Osteoblast (primary cell): ENCODE measurements around the gene PFKP. TPM values are rescaled to one million over a fixed set of nuclear protein-coding genes. Genes with fewer than 3 reads are reported as not detected.

Source experiments
- DNase-seq: peaks from one replicate; pipeline ENCODE4 v3.0.0; 2011; ENCODE audit warnings: low spot score, mixed read lengths; ENCODE audit not compliant: insufficient read length; ENCODE audit errors: missing footprints
- H2AFZ ChIP-seq: 2 replicates; pipeline ENCODE4 v1.6.0; 2011; ENCODE audit warnings: mild to moderate bottlenecking, low read length
- H3K27ac ChIP-seq: 2 replicates; pipeline ENCODE4 v1.5.1; 2011; ENCODE audit warnings: mild to moderate bottlenecking, low read depth, low read length, moderate library complexity
- H3K27me3 ChIP-seq: 2 replicates; pipeline ENCODE4 v1.6.0; 2012; ENCODE audit warnings: mild to moderate bottlenecking, control low read depth, inconsistent platforms, low read length, moderate library complexity; ENCODE audit not compliant: insufficient read depth
- H3K36me3 ChIP-seq: 2 replicates; pipeline ENCODE4 v1.5.1; 2011; ENCODE audit warnings: mild to moderate bottlenecking, low read length, control low read depth, moderate library complexity; ENCODE audit not compliant: insufficient read depth
- H3K4me1 ChIP-seq: 2 replicates; pipeline ENCODE4 v1.5.1; 2011; ENCODE audit warnings: mild to moderate bottlenecking, low read length, control low read depth, moderate library complexity; ENCODE audit not compliant: insufficient read depth
- H3K4me2 ChIP-seq: 2 replicates; pipeline ENCODE4 v1.6.0; 2011; ENCODE audit warnings: mild to moderate bottlenecking, low read length; ENCODE audit not compliant: insufficient read depth
- H3K4me3 ChIP-seq: fragments of 200-600 bp; sonication (generic); 3 replicates; pipeline ENCODE4 v1.5.1; 2012; ENCODE audit warnings: mild to moderate bottlenecking, low read length, inconsistent platforms; ENCODE audit not compliant: insufficient read depth
- H3K79me2 ChIP-seq: 2 replicates; pipeline ENCODE4 v1.6.0; 2012; ENCODE audit warnings: mild to moderate bottlenecking, low read length, control low read depth, inconsistent platforms; ENCODE audit not compliant: insufficient read depth
- H3K9me3 ChIP-seq: 2 replicates; pipeline ENCODE4 v1.5.1; 2011; ENCODE audit warnings: low read depth, low read length, control low read depth
- H4K20me1 ChIP-seq: 2 replicates; pipeline ENCODE4 v1.6.0; 2012; ENCODE audit warnings: mild to moderate bottlenecking, low read length, control low read depth; ENCODE audit not compliant: insufficient read depth
- CTCF ChIP-seq: IDR thresholded peaks from 2 replicates; pipeline ENCODE4 v1.5.1; 2011; ENCODE audit warnings: mild to moderate bottlenecking, low read depth, low read length, moderate library complexity; ENCODE audit errors: extremely low read depth
- total RNA-seq: library from RNA; depleted of rRNA; stranded (reverse); fragments of >200 nt; gene quantifications from 2 replicates; pipeline ENCODE4 v1.2.3, GENCODE V29; 2012

Gene PFKP
- total RNA-seq, 1 donor: 80.0 TPM

DNA sequence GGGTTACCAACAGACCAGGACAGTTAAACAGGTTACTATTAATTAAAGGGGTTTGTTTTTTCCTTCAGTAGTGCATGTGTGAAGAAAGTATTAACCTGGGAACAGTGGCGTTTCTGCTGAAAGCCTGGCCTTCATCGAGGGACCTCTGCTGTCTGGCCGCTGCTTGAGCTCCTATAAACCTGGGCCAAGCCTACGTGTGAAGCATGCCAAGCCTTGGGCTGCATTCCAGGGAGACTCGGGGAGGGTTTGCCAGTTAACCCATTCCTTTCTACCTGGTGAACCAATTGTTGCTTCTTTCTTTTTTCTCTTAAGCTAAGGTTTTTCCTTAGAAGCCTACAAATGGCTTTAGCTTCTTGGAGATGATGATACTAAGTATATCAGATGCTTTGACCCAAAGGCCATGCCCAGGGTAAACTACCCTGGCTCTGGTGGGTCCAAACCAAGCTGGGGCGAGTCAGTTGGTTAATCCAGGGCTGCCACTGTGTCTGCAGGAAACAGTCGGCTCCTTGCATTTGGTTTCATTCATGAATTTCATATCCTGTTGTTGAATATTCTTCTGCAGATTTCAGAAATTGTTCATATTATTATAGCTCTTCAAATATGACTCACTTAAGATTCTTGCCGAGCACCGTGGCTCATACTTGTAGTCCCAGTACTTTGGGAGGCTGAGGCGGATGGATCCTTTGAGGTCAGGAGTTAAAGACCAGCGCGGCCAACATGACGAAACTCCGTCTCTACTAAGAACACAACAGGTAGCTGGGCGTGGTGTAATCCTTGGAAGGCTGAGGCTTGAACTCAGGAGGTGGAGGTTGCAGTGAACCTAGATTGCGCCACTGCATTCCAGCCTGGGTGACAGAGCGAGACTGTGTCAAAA is 23.8 kb downstream of the PFKP start:
- Histone ChIP-seq H3K4me1 (peaks cover 45% of the 10 kb centered on the region), H3K36me3 (peaks cover 3% of the 10 kb centered on the region)
- no peak for TF ChIP-seq CTCF

DNA sequence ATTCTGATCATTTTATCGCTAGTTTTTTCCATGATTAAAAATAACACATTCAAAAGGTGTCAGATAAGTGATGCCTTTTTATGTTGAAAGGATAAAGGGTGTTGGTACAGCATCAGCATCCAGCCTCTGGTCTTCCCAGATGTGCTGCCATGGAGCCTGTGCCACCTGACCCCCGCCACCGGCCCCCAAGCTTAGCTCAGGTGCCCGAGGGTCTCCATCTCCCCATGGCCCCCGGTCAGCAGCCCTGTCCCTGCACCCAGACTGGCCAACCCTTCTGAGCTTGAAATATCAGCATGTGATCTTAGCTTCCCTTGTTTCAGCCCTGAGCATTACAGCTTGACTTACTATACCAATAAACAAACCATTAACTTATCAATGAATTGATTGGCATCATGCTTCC is 24.6 kb downstream of the PFKP start:
- no peaks in the 10 kb centered on the region for H3K36me3 ChIP-seq
- peak overlapping the region; percentile 92 for H3K27ac ChIP-seq
- peak overlapping the region; percentile 83 for H3K4me2 ChIP-seq

More for the DNA sequence above, 23.8 kb downstream of the PFKP start:
- H2AFZ ChIP-seq: peak overlapping the region; percentile 65
- peak overlapping the region; percentile 92 for H3K27ac ChIP-seq
- no peaks in the 10 kb centered on the region for H4K20me1 ChIP-seq
- no peaks in the 10 kb centered on the region for H3K9me3 ChIP-seq
- peak overlapping the region; percentile 48 for H3K4me3 ChIP-seq
- H3K4me2 ChIP-seq: peak overlapping the region; percentile 83
- H3K79me2 ChIP-seq: peaks cover 66% of the 10 kb centered on the region
- DNase-seq: peak; percentile 86
- H3K27me3 ChIP-seq: no peaks in the 10 kb centered on the region

GRCh38 chr10:3093996-3094395 is 26.6 kb downstream of the PFKP start:
- Histone ChIP-seq H3K36me3 (no peaks in the 10 kb centered on the region), H3K4me1 (peaks cover 59% of the 10 kb centered on the region), H4K20me1 (no peaks in the 10 kb centered on the region), H3K27ac (peak overlapping the region; percentile 99), H3K79me2 (peaks cover 62% of the 10 kb centered on the region), H3K4me3 (no peak overlapping the region), H2AFZ (no peak overlapping the region), H3K9me3 (no peaks in the 10 kb centered on the region), H3K27me3 (no peaks in the 10 kb centered on the region), H3K4me2 (peak overlapping the region; percentile 71)
- no peak for TF ChIP-seq CTCF
- no peak for DNase-seq

More for the DNA sequence above, 24.6 kb downstream of the PFKP start:
- H3K4me3 ChIP-seq: no peak overlapping the region
- peaks cover 59% of the 10 kb centered on the region for H3K79me2 ChIP-seq
- no peaks in the 10 kb centered on the region for H3K9me3 ChIP-seq
- no peak for DNase-seq
- peaks cover 50% of the 10 kb centered on the region for H3K4me1 ChIP-seq
- no peaks in the 10 kb centered on the region for H4K20me1 ChIP-seq
- no peak overlapping the region for H2AFZ ChIP-seq
- no peaks in the 10 kb centered on the region for H3K27me3 ChIP-seq
- TF ChIP-seq CTCF: no peak

DNA sequence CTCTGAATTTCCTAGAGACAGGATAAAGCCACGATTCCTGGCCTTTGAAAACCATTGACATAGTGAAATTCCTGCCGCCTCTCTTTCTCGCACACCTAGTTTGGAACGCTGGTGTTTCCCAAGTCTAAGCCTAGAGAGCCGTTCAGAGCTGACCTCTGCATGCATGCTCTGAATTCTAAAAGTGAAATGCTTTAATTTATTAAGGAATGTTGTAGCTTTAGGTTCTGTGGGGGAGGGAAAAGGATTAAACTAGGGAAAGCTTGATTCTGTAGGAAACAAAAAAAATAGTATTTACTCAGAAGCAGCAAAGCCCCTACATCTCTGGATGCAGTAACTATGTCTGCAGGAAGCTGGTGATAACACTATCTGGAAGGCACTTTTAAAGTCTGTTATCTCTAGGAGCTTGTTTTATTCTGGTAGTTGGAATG is 27.3 kb downstream of the PFKP start:
- no peak for DNase-seq
- Histone ChIP-seq H3K9me3 (no peaks in the 10 kb centered on the region), H3K27ac (peak overlapping the region; percentile 99), H4K20me1 (no peaks in the 10 kb centered on the region), H2AFZ (no peak overlapping the region), H3K27me3 (no peaks in the 10 kb centered on the region), H3K4me3 (peak overlapping the region; percentile 41), H3K4me1 (peaks cover 65% of the 10 kb centered on the region), H3K79me2 (peaks cover 63% of the 10 kb centered on the region), H3K36me3 (peaks cover under 1% of the 10 kb centered on the region), H3K4me2 (peak overlapping the region; percentile 71)
- no peak for TF ChIP-seq CTCF
